ENCODE results near the gene PITPNM1.

PITPNM1 gene

DNA sequence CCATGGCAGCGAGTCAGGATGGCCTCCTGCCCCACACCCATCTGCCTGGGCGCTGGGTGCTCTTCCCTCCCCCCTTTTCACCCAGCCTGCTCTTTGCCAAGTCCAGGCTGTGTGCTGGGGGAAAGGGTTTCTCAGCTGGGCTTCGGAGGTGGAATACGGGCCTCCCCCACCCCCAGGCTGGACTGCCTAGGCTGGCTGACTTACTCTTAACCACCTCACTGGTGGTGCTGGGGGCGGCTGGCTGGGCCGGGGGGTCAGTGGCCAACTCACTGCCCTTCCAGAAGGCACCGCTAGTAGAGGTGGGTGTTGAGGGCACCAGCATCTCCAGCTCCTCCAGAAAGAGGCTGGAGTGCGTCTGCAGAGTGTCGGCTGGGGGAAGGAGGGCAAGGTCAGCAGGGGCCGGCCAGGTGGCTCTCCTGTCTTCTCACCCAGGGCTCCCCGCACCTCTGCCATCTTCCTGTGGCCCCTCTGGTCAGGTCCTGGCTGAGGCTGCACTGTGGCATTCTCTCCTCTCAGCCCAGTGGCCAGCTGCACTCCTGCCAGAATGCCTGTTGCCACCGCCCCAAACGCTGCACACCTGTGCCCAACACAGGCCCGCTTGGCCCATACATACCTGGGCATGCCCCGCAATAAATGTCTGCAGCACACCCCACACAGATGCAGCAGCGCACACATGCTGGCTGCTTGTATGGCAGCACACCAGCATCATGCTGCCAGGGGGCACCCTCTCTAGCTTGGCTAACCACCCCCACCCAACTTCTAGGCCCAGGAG is 9.7 kb downstream of the PITPNM1 start:
- TF ChIP-seq, protein P1, sequence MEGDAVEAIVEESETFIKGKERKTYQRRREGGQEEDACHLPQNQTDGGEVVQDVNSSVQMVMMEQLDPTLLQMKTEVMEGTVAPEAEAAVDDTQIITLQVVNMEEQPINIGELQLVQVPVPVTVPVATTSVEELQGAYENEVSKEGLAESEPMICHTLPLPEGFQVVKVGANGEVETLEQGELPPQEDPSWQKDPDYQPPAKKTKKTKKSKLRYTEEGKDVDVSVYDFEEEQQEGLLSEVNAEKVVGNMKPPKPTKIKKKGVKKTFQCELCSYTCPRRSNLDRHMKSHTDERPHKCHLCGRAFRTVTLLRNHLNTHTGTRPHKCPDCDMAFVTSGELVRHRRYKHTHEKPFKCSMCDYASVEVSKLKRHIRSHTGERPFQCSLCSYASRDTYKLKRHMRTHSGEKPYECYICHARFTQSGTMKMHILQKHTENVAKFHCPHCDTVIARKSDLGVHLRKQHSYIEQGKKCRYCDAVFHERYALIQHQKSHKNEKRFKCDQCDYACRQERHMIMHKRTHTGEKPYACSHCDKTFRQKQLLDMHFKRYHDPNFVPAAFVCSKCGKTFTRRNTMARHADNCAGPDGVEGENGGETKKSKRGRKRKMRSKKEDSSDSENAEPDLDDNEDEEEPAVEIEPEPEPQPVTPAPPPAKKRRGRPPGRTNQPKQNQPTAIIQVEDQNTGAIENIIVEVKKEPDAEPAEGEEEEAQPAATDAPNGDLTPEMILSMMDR (conservative IDR thresholded peaks at IDR 0.05): no peak
- no peak for TF ChIP-seq ZFX (IDR thresholded peaks at IDR 0.05)
- H3K27ac ChIP-seq: no peak overlapping the region

DNA sequence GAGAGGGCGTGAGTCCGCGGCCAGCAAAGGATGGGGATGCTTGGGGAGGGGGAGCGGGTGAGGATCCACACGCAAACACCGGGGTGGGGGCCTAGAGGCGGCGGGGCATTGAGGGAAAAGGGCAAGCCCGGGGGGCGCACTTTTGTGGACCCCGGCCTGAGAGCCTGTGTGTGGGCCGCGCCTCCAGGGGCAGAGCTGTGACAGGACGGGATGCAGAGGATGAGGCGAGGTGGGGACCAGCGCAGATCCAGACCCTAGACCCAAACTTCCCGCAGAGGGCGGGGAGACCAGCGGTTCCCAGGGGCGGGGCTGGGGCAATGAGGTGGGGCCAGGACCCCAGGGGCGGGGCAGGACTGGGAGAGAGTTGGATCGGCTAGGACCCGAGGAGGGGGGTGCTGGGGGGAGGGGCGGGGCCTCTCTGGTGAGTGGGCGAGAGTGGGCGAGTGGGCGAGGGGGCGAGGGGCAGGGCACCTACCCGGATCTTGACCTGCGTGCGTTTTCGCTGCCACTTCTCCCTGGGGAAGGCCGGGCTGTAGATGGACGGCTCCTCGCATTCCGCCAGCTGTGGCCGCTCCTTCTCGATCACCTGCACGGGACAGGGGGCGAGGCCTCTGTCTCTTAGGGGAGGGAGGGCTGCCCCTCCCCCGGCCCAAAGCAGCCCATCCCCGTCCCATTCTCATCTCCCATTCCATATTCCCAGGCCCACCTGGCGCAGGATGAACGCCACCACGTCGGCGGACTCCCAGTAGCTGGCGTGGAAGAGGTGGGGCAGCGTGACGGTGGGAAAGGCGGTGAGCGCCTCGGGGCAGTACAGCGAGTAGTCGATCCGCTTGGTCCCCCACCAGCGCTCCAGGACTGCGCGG is 10.6 kb downstream of the PITPNM1 start:
- no peak overlapping the region for H3K27ac ChIP-seq
- TF ChIP-seq ZFX (IDR thresholded peaks at IDR 0.05): no peak
- TF ChIP-seq, protein P1 (conservative IDR thresholded peaks at IDR 0.05): no peak

DNA sequence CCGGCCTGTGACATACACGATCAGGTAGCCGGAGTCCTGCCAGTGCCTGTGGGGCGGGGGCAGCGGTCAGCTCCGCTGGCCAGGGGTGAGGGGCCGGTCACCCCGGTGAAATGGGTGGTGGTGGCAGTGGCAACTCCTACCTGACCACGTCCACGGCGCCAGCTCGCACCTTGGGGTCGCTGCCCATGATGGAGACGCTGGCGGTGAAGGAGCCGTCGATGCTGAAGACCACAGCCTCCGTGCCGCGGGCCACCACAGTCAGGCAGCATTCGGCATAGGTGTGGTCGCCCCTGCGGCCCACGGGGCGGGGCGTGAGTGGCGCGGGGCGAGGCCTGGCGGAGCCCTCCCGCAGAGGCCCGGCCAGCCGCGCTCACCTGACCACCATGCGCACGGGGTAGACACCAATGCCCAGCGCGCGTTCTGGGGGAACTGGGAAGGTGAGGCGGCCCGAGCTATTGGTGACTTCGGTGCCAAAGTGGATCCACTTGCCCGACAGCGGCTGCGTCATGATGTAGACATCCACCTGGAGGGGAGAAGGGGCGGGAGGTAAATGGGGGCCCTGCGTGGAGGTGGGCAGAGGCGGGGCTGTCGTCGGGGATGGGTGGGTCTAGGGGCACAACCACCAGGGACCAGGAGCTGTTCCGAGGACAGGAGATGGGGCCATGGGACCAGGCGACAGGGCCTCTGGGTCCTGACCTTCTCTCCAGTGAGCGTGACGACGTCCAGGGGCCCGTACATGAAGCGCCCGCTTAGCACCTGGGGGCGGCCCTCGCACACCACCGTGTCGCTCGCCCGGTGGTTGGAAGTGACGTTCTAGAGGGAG is 11.4 kb downstream of the PITPNM1 start:
- no peak overlapping the region for H3K27ac ChIP-seq
- no peak for TF ChIP-seq ZFX (IDR thresholded peaks at IDR 0.05)
- TF ChIP-seq, protein P1 (conservative IDR thresholded peaks at IDR 0.05): no peak

DNA sequence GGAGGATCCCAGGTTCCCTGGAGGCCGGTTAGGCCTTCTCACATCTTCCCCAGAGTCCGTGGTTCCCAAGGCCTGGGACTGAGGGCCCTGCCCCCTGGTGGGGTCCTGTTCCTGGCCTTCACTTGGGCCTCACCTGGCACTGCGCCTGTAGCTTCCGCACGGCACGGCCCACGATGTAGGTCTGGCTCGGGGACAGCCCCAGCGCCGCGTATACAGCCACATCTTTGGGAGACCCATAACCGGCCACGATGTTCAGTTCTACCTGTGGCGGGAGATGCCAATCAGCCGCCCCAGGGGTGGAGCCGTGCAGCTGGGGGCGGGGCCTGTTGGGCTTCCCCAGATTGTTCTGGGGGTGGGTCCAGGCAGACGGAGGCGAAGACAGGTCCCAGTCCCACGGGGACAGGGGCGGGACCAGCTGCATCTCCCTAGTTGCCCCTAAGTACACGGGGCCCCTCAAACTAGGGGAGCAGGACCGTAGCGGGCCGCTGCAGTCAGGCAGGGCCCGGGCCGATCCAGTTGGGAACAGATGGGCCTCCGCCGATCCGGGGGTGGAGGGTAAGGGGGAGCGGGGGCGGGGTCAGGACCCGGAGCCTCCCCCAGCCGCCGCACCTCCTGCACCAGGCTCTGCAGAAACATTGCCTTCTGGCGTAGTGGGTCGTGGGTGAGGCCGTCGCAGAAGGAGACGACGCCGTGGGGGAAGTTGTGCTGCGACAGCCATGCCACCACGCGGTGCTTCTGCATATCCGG is 12.2 kb downstream of the PITPNM1 start:
- TF ChIP-seq, protein P1 (conservative IDR thresholded peaks at IDR 0.05): no peak
- no peak for TF ChIP-seq ZFX (IDR thresholded peaks at IDR 0.05)
- no peak overlapping the region for H3K27ac ChIP-seq

DNA sequence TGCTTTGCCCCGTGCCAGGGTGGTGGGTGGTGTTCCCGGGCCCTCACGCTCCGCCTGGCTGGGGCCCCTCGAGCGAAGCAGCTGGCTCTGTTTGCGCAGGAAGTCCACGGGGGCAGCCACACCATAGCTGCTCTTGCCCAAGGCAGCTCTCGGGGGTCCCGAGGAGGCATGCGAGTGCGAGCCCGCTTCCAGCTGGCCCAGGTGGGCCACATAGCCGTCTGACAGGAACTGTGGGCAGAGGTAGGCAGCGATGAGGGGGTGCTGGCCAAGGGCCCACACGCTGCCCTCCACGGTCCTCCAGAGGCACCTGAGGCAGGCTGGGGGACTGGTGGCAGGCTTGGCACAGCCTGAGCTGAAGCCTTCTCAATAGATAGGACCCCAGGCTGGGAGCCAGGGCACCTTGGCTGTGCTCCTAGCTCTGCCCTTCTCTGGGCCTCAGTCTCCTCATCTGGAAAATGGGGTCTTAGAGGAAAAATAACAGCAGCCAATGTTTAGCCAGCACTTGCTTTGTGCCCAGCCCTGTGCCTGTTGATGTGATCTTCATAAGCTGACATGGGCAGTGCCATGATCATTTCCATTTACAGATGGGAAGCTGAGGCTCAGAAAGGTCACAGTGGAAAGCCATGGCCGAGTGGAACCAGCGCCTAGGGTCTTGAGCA is 13.0 kb downstream of the PITPNM1 start:
- TF ChIP-seq ZFX (IDR thresholded peaks at IDR 0.05): no peak
- TF ChIP-seq, protein P1 (conservative IDR thresholded peaks at IDR 0.05): no peak
- H3K27ac ChIP-seq: no peak overlapping the region

DNA sequence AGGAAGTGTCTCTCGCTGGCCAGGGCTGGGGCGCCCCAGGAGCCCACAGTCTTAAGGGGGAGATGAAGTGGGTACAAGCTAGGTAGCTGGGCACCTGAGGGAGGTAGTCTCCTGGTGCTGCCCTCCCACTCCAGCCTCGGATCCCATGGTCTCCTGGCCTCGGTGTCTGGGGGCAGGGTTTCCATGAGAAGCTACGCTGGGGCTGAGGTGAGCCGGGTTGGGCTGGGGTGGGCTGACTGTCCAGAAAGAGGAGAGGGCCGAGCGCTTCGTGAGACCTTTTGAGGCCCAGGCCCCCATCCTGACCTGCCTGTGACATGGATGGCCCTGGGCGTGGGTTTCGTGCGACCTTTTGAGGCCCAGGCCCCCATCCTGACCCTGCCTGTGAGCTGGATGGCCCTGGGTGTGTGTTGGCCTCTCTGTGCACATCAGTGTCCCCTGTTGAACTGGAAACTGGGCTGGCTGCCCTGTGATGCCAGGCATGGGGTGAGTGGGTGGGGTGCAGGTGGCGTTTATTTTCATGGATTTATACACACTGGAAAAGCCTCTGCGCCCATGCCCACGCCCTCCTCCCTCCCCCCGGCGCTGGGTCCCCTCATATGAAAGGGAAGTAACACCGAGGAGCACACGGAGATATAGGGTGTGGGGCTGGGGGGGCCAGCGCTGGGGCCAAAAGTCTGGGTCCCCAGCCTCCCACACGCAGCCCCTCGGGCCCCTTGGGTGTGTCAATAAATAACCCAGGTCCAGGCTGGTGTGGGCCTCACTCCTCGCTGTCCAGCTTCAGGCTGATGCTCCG is 13.7 kb downstream of the PITPNM1 start:
- H3K27ac ChIP-seq: no peak overlapping the region
- TF ChIP-seq, protein P1 (conservative IDR thresholded peaks at IDR 0.05): no peak
- no peak for TF ChIP-seq ZFX (IDR thresholded peaks at IDR 0.05)
